Measurements from ENCODE around the gene CRACDL.

CRACDL gene

DNA sequence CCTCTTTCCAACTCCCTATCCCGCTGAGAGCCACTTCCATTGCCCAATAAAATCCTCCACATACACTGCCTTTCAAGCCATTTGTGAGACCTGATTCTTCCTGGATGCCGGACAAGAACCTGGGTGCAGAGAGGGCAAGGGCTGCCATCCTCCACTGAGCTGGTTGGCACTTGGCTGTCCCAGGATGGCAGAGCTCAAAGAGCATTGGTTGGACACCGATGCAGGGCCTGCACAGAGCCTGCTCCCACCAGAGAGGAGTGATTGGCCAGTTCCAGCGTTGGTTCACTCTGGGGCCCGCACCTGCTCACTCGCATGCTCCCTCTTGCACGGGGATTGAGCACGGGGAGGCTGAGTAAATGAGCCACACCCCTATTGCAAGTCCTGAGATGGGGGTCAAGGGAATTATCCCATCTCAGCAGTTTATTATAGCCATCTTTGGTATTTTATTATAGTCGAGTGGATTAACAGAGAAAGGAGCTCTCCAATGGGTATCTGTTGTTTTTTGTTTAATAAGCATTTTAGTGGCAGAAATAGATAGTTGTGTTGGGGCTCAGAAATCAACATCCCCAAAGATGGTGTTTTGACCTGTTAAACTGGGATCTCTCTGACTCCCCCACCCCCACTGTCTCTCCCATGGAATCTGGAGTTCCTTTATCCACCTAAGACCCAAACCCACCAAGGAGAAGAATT, 185.3 kb downstream of the CRACDL start:
- no peak for DNase-seq (ENCODE audit: low read depth in 2 of 2)

DNA sequence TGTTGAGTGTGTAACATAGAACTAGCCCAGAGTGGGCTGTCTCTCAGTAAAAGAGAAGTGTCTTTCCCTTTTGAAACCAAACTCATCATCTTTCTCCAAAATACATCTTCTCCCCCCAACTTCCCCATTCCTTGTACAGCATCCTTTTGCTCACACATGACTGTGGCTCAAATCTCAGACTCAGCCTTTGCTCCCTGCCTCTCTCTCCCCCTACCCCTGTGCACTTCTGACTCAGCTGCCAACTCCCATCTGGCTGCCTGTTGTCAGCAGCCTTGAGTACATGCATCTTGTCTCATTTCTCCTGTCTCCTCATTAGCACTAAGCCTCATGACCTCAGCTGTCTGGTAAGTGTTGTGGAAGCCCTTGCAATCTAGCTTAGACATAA, 187.0 kb downstream of the CRACDL start:
- DNase-seq (ENCODE audit: low read depth in 2 of 2): no peak

DNA sequence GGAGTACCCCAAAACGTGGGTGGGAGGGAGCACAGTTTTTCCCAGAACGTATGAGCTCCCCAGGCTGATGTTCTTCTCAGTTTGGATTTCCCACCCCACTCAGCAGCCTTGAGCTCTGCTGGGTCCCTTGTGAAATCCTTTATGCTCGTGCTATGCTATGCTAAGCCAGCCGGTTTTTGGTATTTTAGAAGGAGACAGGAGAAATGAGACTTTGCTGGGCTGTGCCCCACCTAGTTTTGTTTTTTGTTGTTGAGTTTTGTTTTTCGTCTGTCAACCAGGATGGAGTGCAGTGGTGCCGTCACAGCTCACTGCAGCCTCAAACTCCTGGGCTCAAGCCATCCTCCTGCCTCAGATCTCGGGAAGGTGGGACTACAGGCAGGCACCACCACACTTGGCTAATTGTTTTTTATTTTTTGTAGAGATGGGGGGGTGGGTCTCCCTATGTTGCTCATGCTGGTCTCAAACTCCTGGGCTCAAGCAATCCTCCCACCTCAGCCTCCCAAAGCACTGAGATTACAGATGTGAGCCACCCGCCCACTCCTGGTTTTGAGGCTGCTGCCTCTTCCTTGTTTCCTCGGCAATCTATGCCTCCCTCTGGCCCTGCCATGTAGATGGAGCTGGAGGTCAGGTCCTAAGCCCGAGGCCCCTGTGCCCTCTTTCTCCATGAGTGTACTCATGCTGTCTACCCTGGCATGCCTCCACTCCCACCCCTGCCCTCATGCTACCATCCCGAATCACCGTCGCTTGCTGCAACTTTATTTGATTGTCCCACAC, 187.5 kb downstream of the CRACDL start:
- DNase-seq (ENCODE audit: low read depth in 2 of 2): no peak

DNA sequence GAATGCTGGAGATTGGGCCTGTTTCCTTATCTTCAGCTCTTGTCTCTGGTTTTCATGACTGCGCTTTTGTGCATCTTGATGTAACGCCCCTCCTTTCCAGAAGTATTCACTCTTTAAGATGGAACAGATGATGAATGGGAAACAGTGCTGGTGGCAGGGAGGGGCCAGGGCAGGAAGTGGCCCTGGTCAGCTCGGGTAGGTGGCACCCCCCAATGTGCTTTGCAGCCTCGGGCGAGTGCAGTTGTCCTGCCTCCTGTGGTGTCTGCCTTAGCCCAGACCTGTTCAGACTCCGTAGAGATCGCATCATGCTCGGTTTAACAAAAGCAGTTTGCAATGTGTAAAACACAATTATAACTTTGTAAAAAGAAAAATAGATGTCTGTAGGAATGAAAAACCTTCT, 188.1 kb downstream of the CRACDL start:
- no peak for DNase-seq (ENCODE audit: low read depth in 2 of 2)

DNA sequence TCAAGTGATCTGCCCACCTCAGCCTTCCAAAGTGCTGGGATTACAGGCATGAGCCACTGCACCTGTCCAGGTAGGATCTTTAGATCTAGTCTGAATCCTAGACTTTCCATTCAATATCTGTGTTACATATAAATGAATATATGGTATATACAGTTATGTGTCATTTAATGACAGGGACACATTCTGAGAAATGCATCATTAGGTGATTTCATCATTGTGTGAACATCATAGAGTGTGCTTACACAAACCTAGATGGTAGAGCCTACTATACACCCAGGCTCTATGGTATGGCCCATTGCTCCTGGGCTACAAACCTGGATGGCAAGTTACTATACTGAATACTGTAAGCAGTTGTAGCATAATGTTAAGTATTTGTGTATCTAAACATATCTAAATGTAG, 189.6 kb downstream of the CRACDL start:
- DNase-seq (ENCODE audit: low read depth in 2 of 2): no peak

DNA sequence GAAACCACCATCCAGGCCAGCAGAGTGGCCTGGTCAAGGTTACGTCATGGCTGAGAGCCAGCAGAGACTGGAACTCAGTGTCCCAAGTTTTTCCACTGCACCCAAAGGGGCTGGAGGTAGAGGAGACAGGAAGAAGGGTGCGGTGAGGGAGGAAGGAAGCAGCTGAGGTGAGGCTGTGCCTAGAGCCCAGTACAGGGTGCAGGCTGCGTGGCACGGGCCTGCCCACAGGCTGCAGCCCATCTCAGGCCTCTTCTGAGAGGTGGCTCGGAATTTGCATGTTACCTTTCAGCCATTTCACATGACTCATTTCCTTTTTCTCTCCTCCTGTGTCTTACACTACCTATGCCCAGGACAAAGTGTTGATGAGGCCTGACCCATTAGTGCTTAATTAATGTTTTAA, 191.4 kb downstream of the CRACDL start:
- DNase-seq (ENCODE audit: low read depth in 2 of 2): no peak
